ENCODE results near the gene ARSH.

ARSH gene

DNA sequence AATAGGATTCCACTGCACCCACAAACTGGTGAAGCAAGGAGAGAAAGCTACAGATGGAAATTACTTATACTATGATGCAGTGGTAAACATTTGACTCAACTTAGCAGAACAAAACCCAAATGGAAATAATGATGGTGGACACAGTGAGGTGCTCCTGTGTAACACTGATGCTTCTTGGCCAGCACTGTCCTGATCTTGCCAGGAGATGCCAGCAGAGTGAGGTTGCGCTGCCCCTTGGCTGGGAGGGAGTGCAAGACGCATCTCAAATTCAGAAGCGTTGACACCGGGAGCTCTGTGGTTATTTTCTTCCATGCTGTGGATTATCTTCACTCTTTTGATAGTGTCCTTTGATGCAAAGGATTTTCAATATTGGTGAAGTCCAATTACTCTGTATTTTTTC lies 22.0 kb upstream of the ARSH start:
- TF ChIP-seq SP1 (IDR thresholded peaks at IDR 0.05) (no peak), LEF1 (IDR thresholded peaks at IDR 0.05; ENCODE audit: borderline replicate concordance) (no peak)
- POLR2A ChIA-PET: no interaction called here
- CTCF ChIA-PET: no interaction called here

DNA sequence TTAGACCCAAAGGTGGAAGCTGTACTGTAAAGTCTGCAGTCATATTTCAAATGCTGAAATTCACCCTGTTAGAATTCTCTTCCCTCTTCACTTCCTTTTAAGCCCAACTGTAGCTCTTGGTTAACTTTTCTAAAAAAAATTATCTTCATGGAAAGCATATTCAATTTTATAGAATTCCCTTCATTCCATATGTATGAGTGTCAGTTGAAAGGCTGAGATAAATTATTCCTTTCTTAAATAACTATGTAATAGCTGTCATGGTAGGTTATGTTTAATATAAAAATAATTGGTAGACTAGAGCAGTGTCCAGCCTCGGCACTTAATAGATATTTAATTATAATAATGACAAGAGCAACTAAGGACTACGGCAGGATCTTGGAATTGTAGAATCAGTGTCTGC lies 16.8 kb upstream of the ARSH start:
- POLR2A ChIA-PET: no interaction called here
- CTCF ChIA-PET: no interaction called here
- no peak for DNase-seq (ENCODE audit: extremely low spot score)
- TF ChIP-seq TARDBP (IDR thresholded peaks at IDR 0.05) (no peak), FOXA1 (IDR thresholded peaks at IDR 0.05) (no peak), ZNF384 (IDR thresholded peaks at IDR 0.05) (no peak), L3MBTL2 (conservative IDR thresholded peaks at IDR 0.05) (no peak), LEF1 (IDR thresholded peaks at IDR 0.05; ENCODE audit: borderline replicate concordance) (no peak), FOXM1 (IDR thresholded peaks at IDR 0.05; ENCODE audit: borderline replicate concordance) (no peak), SUZ12 (IDR thresholded peaks at IDR 0.05) (no peak), ARNT (IDR thresholded peaks at IDR 0.05) (no peak), BHLHE40 (IDR thresholded peaks at IDR 0.05; ENCODE audit: borderline replicate concordance) (no peak), HDGF (IDR thresholded peaks at IDR 0.05; ENCODE audit: borderline replicate concordance) (no peak), ELF4 (IDR thresholded peaks at IDR 0.05) (no peak), SP1 (IDR thresholded peaks at IDR 0.05) (no peak), FOXK2 (IDR thresholded peaks at IDR 0.05) (no peak), NFRKB (IDR thresholded peaks at IDR 0.05) (no peak), CTBP1 (IDR thresholded peaks at IDR 0.05; ENCODE audit: borderline replicate concordance) (no peak)
- TF ChIP-seq, protein P1, sequence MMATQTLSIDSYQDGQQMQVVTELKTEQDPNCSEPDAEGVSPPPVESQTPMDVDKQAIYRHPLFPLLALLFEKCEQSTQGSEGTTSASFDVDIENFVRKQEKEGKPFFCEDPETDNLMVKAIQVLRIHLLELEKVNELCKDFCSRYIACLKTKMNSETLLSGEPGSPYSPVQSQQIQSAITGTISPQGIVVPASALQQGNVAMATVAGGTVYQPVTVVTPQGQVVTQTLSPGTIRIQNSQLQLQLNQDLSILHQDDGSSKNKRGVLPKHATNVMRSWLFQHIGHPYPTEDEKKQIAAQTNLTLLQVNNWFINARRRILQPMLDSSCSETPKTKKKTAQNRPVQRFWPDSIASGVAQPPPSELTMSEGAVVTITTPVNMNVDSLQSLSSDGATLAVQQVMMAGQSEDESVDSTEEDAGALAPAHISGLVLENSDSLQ (IDR thresholded peaks at IDR 0.05): no peak

More for the DNA sequence above, 22.0 kb upstream of the ARSH start:
- no peak for DNase-seq (ENCODE audit: extremely low spot score)

DNA sequence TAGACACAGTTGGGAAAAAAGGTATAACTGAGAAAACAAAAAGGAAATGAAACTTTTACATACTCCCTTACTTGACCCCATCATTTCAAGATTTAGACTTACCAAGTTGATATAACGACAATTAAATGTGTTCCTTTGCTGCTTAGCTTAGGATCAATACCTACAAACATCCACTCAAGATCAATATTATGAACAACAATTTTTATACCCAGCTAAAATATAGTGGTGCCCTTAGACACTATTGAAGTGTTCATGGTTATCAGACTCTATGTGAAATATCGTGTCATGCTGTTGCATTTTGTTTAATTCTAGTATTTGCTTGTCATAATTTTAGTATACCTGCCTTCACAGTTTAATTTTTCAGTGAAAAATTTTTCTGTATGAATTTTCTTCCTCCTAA lies 4.2 kb downstream of the ARSH start:
- ChIA-PET CTCF (no interaction called here), POLR2A (no interaction called here)
- TF ChIP-seq L3MBTL2 (conservative IDR thresholded peaks at IDR 0.05) (no peak), SUZ12 (IDR thresholded peaks at IDR 0.05) (no peak), ELF4 (IDR thresholded peaks at IDR 0.05) (no peak), ARNT (IDR thresholded peaks at IDR 0.05) (no peak)
- DNase-seq (ENCODE audit: extremely low spot score): no peak

DNA sequence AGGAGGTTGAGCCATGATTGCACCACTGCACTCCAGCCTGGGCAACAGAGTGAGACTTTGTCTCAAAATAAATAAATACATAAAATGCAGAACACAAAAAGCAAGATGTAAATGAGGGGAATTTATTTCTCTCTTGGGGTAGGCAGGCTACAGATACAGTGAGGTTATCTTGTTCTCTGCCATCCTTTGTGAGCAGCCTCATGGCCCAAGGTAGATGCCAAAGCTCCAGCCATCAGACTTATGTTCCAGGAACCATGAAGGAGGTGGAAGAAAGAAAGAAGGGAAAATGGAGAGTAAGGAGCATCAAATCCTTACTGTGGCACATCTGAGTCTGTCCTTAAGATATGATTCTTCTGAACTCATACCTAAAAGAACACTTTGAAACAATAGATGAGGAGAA lies 11.1 kb downstream of the ARSH start:
- ChIA-PET POLR2A (no interaction called here), CTCF (interaction anchor here (1.1 kb wide), 1 partner anchor 12 kb away, joined by 3 read pairs; the partner anchor contains the start of gene ARSH)
- DNase-seq (ENCODE audit: extremely low spot score): no peak
- TF ChIP-seq CTBP1 (IDR thresholded peaks at IDR 0.05; ENCODE audit: borderline replicate concordance) (no peak), SUZ12 (IDR thresholded peaks at IDR 0.05) (no peak), FOXM1 (IDR thresholded peaks at IDR 0.05; ENCODE audit: borderline replicate concordance) (no peak), TARDBP (IDR thresholded peaks at IDR 0.05) (no peak)

DNA sequence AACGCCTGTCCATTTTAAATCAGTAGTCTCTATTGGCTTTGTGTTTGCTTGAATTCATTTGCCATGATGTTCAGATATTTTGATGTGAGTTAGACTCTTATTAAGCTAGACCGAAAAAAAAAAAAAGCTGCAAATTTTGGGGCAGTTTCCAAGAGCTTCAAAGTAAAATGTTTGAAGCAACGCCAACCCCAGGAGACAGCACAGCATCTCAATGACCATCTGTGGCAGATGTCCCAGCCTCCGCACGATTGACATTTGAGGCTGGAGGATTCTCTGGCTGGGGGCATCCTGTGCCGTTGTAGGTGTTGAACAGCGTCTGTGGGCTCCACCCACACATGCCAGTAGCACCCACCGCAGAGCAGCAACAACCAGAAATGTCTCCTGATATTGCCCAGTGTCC lies 17.8 kb downstream of the ARSH start:
- DNase-seq (ENCODE audit: extremely low spot score): no peak
- ChIA-PET POLR2A (no interaction called here), CTCF (interaction anchor here (0.8 kb wide), 1 partner anchor 135 kb away, joined by 3 read pairs; no protein-coding TSS in a partner anchor)
- TF ChIP-seq FOXK2 (IDR thresholded peaks at IDR 0.05) (no peak), HDGF (IDR thresholded peaks at IDR 0.05; ENCODE audit: borderline replicate concordance) (no peak), FOXM1 (IDR thresholded peaks at IDR 0.05; ENCODE audit: borderline replicate concordance) (no peak), FOXA1 (IDR thresholded peaks at IDR 0.05) (no peak), ELF4 (IDR thresholded peaks at IDR 0.05) (no peak), LEF1 (IDR thresholded peaks at IDR 0.05; ENCODE audit: borderline replicate concordance) (no peak), SP1 (IDR thresholded peaks at IDR 0.05) (no peak), CTBP1 (IDR thresholded peaks at IDR 0.05; ENCODE audit: borderline replicate concordance) (no peak), SUZ12 (IDR thresholded peaks at IDR 0.05) (no peak), L3MBTL2 (conservative IDR thresholded peaks at IDR 0.05) (no peak), TARDBP (IDR thresholded peaks at IDR 0.05) (no peak), ZNF384 (IDR thresholded peaks at IDR 0.05) (no peak), NFRKB (IDR thresholded peaks at IDR 0.05) (no peak), ARNT (IDR thresholded peaks at IDR 0.05) (no peak), BHLHE40 (IDR thresholded peaks at IDR 0.05; ENCODE audit: borderline replicate concordance) (no peak)
- TF ChIP-seq, protein P1 (IDR thresholded peaks at IDR 0.05): no peak

DNA sequence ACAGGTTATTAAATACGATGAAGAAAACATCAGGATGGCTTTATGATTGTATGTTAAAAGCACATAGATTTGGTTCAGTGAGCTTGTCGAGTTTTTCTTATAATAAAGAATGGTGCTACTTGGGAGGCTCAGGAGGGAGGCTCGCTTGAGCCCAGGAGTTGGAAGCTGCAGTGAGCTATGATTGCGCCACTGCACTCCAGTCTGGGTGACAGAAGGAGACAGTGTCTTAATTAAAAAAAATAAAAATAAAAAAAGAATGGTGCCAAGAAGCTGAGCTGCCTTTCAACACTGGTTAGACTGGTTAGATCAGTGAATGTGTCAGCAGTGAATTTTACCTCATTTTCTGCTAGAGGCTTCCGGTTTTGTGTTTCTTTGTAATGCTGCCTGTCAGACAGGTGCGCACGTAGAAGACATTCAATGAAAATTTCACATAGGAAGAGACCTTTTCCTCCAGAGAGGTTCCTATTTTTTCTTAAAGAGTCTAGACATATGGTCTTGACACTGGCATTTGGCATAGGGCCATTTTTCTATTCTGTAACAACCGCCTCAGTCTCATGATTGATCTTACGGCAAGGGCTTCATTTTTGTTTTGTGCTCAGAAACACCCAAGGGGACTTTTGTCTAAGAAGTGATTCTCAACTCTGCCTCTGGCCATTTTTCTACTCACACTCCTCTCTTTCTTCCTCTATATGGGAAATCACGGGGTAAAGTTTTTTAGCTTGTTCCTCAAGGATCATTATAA lies 19.9 kb downstream of the ARSH start:
- CTCF ChIA-PET: interaction anchor here (0.7 kb wide), 1 partner anchor 100 kb away, joined by 3 read pairs; no protein-coding TSS in a partner anchor
- POLR2A ChIA-PET: no interaction called here
- DNase-seq (ENCODE audit: extremely low spot score): no peak
- TF ChIP-seq ELF4 (IDR thresholded peaks at IDR 0.05) (no peak), NFRKB (IDR thresholded peaks at IDR 0.05) (no peak), ZNF384 (IDR thresholded peaks at IDR 0.05) (no peak), L3MBTL2 (conservative IDR thresholded peaks at IDR 0.05) (no peak), FOXA1 (IDR thresholded peaks at IDR 0.05) (no peak), CTBP1 (IDR thresholded peaks at IDR 0.05; ENCODE audit: borderline replicate concordance) (no peak), ARNT (IDR thresholded peaks at IDR 0.05) (no peak), HDGF (IDR thresholded peaks at IDR 0.05; ENCODE audit: borderline replicate concordance) (no peak), TARDBP (IDR thresholded peaks at IDR 0.05) (no peak), FOXK2 (IDR thresholded peaks at IDR 0.05) (no peak), LEF1 (IDR thresholded peaks at IDR 0.05; ENCODE audit: borderline replicate concordance) (no peak)
- TF ChIP-seq, protein P1 (IDR thresholded peaks at IDR 0.05): no peak
